Tibial nerve (tissue), 3 donors: ENCODE measurements around the gene ATF7.

Experiments
- POLR2A ChIP-seq, 2 donors: fragments of 450-650 bp; IDR thresholded peaks; one replicate each; pipeline ENCODE4 v1.6.1; 2017; ENCODE audit warnings: antibody characterized with exemption in 2 of 2, mild to moderate bottlenecking in 2 of 2, moderate library complexity in 2 of 2
- TF ChIP-seq, protein P1 (sequence below), 5 experiments: fragments of 200-600 bp in 3 of 5; fragments of 450-650 bp in 2 of 5; sonication (generic) in 3 of 5; IDR thresholded peaks; one replicate each; pipeline ENCODE4 v1.5.1; 2016 to 2019; ENCODE audit warnings: antibody characterized with exemption in 5 of 5, mild to moderate bottlenecking in 3 of 5, moderate library complexity in 2 of 5

DNA sequence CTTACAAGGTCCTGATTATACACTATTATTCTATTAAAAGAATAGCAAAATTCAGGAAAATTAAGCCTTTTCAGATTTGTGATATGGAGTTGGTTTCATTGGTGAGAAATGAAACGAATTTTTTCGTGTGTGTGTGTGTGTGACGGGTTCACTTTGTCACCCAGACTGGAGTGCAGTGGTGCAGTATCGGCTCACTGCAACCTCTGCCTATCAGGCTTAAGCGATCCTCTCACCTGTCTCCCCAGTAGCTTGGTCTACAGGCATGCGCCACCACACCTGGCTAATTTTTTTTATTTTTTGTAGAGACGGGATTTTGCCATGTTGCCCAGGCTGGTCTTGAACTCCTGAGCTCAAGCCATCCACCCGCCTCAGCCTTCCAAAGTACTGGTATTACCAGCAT, 164.6 kb downstream of the ATF7 start:
- TF ChIP-seq, protein P1, sequence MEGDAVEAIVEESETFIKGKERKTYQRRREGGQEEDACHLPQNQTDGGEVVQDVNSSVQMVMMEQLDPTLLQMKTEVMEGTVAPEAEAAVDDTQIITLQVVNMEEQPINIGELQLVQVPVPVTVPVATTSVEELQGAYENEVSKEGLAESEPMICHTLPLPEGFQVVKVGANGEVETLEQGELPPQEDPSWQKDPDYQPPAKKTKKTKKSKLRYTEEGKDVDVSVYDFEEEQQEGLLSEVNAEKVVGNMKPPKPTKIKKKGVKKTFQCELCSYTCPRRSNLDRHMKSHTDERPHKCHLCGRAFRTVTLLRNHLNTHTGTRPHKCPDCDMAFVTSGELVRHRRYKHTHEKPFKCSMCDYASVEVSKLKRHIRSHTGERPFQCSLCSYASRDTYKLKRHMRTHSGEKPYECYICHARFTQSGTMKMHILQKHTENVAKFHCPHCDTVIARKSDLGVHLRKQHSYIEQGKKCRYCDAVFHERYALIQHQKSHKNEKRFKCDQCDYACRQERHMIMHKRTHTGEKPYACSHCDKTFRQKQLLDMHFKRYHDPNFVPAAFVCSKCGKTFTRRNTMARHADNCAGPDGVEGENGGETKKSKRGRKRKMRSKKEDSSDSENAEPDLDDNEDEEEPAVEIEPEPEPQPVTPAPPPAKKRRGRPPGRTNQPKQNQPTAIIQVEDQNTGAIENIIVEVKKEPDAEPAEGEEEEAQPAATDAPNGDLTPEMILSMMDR (IDR thresholded peaks at IDR 0.05) = no peak
- no peak for TF ChIP-seq POLR2A (IDR thresholded peaks at IDR 0.05)
